B cell (primary cell): Measurements from ENCODE around the gene STYK1. TPM values are rescaled to one million over a fixed set of nuclear protein-coding genes. Genes with fewer than 3 reads are reported as not detected.
"Not testable (repeated sequence)": the region's sequence is repeated elsewhere in the genome, so short reads cannot be mapped to it uniquely, and the experiment has no call there.

Experiments
- ATAC-seq: fragments of 200-7000 bp; cut with Tn5 transposase; one replicate; pipeline ENCODE4 v1.10.0; 2021; ENCODE audit warnings: low read depth, mild to moderate bottlenecking, moderate number of reproducible peaks, moderate library complexity
- CTCF ChIA-PET: fragments of 350-600 bp; sonication (Branson Sonifier 250); formaldehyde crosslinking; loops from one replicate; lab custom pipeline; 2021; ENCODE audit warnings: antibody characterized with exemption, inconsistent platforms; lab: Charles Lee
- POLR2A ChIA-PET: fragments of 350-600 bp; sonication (Branson Sonifier 250); formaldehyde crosslinking; loops from one replicate; lab custom pipeline; 2021; ENCODE audit warnings: antibody characterized with exemption; lab: Charles Lee
- DNase-seq: peaks from one replicate; pipeline ENCODE4 v3.0.0; 2013
- H2AFZ ChIP-seq: 2 replicates; pipeline ENCODE4 v1.6.1; 2012; ENCODE audit warnings: mild to moderate bottlenecking, low read depth, low read length; ENCODE audit not compliant: insufficient read depth, poor library complexity, severe bottlenecking
- H3K27ac ChIP-seq, 2 donors: 1 replicate in 1 of 2; 2 replicates in 1 of 2; pipeline ENCODE4 v1.5.1; 2012 to 2013; ENCODE audit warnings: low read length in 2 of 2, mild to moderate bottlenecking in 2 of 2, moderate library complexity in 1 of 2
- H3K27me3 ChIP-seq, 4 experiments: fragments of 200-600 bp in 1 of 4; sonication (generic) in 1 of 4; replicated peaks in 1 of 4; 1 replicate in 2 of 4; 2 replicates in 2 of 4; pipeline versions ENCODE4 v1.6.1 to v1.7.0; 2013 to 2016; ENCODE audit warnings: low read length in 3 of 4, mild to moderate bottlenecking in 2 of 4, mixed read lengths in 1 of 4, moderate library complexity in 1 of 4; ENCODE audit not compliant: insufficient read depth in 4 of 4, control insufficient read depth in 3 of 4; ENCODE audit errors: control extremely low read depth in 1 of 4
- H3K36me3 ChIP-seq, 2 experiments: replicated peaks in 1 of 2; 1 replicate in 1 of 2; 2 replicates in 1 of 2; pipeline versions ENCODE4 v1.6.1 to v1.7.1; 2013; ENCODE audit warnings: low read length in 1 of 2; ENCODE audit not compliant: insufficient read depth in 2 of 2, control insufficient read depth in 1 of 2; ENCODE audit errors: control extremely low read depth in 1 of 2, extremely low read depth in 1 of 2
- H3K4me1 ChIP-seq, 2 donors: fragments of 200-600 bp in 1 of 2; sonication (generic) in 1 of 2; 1 replicate in 1 of 2; 2 replicates in 1 of 2; pipeline versions ENCODE4 v1.5.1 to v1.6.1; 2013 to 2017; ENCODE audit warnings: low read length in 2 of 2; ENCODE audit not compliant: control insufficient read depth in 2 of 2, insufficient read depth in 2 of 2
- H3K4me2 ChIP-seq: replicated peaks from 2 replicates; pipeline ENCODE3; 2012; ENCODE audit warnings: mild to moderate bottlenecking, low read depth, low read length; ENCODE audit not compliant: poor library complexity, severe bottlenecking
- H3K4me3 ChIP-seq, 5 experiments: fragments of 200-600 bp in 1 of 5; sonication (generic) in 1 of 5; 1 replicate in 3 of 5; 2 replicates in 2 of 5; pipeline versions ENCODE4 v1.5.1 to v1.7.0; 2011 to 2016; ENCODE audit warnings: low read length in 4 of 5, mild to moderate bottlenecking in 4 of 5, low read depth in 2 of 5, control low read depth in 1 of 5, moderate library complexity in 1 of 5; ENCODE audit not compliant: insufficient read depth in 1 of 5; ENCODE audit errors: control extremely low read depth in 1 of 5, extremely low read depth in 1 of 5
- H3K79me2 ChIP-seq: fragments of 200-600 bp; sonication (generic); one replicate; pipeline ENCODE4 v1.6.0; 2016; ENCODE audit warnings: low read length; ENCODE audit not compliant: control insufficient read depth, insufficient read depth
- H3K9ac ChIP-seq: fragments of 200-600 bp; sonication (generic); 2 replicates; pipeline ENCODE4 v1.6.1; 2017; ENCODE audit warnings: mild to moderate bottlenecking, low read length, moderate library complexity
- H3K9me3 ChIP-seq, 3 donors: one replicate each; pipeline versions ENCODE4 v1.6.1 to v1.7.1; 2013; ENCODE audit warnings: low read length in 2 of 3; ENCODE audit not compliant: control insufficient read depth in 2 of 3, insufficient read depth in 1 of 3; ENCODE audit errors: control extremely low read depth in 1 of 3
- H4K20me1 ChIP-seq: 2 replicates; pipeline ENCODE4 v1.6.0; 2012; ENCODE audit warnings: mild to moderate bottlenecking, low read length; ENCODE audit not compliant: insufficient read depth, control insufficient read depth, poor library complexity, severe bottlenecking
- H3K27ac Mint-ChIP-seq: one replicate; pipeline ENCODE4 v1.8.0; 2021; ENCODE audit warnings: mixed read lengths
- H3K27me3 Mint-ChIP-seq: one replicate; pipeline ENCODE4 v1.8.0; 2021; ENCODE audit warnings: mixed read lengths
- H3K4me1 Mint-ChIP-seq: one replicate; pipeline ENCODE4 v1.8.0; 2021; ENCODE audit warnings: mixed read lengths
- H3K4me3 Mint-ChIP-seq: one replicate; pipeline ENCODE4 v1.8.0; 2021; ENCODE audit warnings: mixed read lengths
- H3K9me3 Mint-ChIP-seq: one replicate; pipeline ENCODE4 v1.8.0; 2022; ENCODE audit warnings: mixed read lengths; ENCODE audit not compliant: insufficient read depth
- EZH2 ChIP-seq: IDR thresholded peaks from 2 replicates; pipeline ENCODE4 v1.6.1; 2012; ENCODE audit warnings: borderline replicate concordance, low read depth, mild to moderate bottlenecking, moderate library complexity, low read length; ENCODE audit not compliant: insufficient read depth, poor library complexity, severe bottlenecking
- WGBS: methylation state at CpG from one replicate; pipeline ENCODE4 v1.1.5; 2013; ENCODE audit warnings: missing lambda C conversion rate; ENCODE audit not compliant: insufficient coverage; 5-methylcytosine and 5-hydroxymethylcytosine counted together
- intact Hi-C: fragments of 100-400 bp; cut with micrococcal nuclease; formaldehyde crosslinking; loops from one replicate; pipeline ENCODE4 v1.10.0; 2022
- polyA plus RNA-seq: library from polyadenylated mRNA; depleted of rRNA; stranded (reverse); fragments of >200 nt; gene quantifications from 2 replicates; pipeline ENCODE4 v1.2.3, GENCODE V29; 2012
- total RNA-seq, 2 donors: library from RNA; stranded (reverse); fragments of 120-200 nt in 1 of 2; gene quantifications; 1 replicate in 1 of 2; 2 replicates in 1 of 2; pipeline versions ENCODE4 v1.2.3 to v1.2.4, GENCODE V29; 2013 to 2022
- TF ChIP-seq, protein P1 (sequence below): fragments of 200-600 bp; IDR thresholded peaks from one replicate; pipeline ENCODE4 v1.8.0; 2022; ENCODE audit warnings: antibody characterized with exemption, mild to moderate bottlenecking

Gene STYK1
- total and polyA plus RNA-seq, 2 donors (not counting 1 experiment from before 2014, with no cell fraction given) = not detected

DNA sequence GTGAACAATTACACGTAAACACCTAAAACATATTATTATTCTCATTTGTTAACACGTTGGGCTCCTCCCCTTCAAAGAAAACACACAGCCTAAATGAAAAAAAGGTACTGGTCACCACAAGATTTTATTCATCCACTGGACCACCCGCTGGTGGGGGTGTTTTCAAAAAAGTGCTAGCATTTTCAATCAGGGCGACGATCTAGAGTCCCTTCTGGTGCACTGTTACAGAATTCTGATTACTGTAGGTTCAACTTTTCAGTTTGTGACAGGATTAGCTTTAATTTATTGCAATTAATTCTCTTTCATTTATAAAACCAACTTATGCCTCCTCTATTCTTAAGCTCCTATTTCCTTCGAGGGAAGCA, 60.9 kb downstream of the STYK1 start:
- Mint-ChIP-seq H3K4me3 (peak overlapping the region; percentile 99), H3K27ac (peak overlapping the region; percentile 100), H3K4me1 (peaks cover 23% of the 10 kb centered on the region), H3K9me3 (no peaks in the 10 kb centered on the region), H3K27me3 (peaks cover 7% of the 10 kb centered on the region)
- peaks cover 18% of the 10 kb centered on the region for H3K79me2 ChIP-seq
- H3K9ac ChIP-seq = peak overlapping the region; percentile 97
- ATAC-seq = peak; percentile 2
- no peak for TF ChIP-seq EZH2
- TF ChIP-seq, protein P1, sequence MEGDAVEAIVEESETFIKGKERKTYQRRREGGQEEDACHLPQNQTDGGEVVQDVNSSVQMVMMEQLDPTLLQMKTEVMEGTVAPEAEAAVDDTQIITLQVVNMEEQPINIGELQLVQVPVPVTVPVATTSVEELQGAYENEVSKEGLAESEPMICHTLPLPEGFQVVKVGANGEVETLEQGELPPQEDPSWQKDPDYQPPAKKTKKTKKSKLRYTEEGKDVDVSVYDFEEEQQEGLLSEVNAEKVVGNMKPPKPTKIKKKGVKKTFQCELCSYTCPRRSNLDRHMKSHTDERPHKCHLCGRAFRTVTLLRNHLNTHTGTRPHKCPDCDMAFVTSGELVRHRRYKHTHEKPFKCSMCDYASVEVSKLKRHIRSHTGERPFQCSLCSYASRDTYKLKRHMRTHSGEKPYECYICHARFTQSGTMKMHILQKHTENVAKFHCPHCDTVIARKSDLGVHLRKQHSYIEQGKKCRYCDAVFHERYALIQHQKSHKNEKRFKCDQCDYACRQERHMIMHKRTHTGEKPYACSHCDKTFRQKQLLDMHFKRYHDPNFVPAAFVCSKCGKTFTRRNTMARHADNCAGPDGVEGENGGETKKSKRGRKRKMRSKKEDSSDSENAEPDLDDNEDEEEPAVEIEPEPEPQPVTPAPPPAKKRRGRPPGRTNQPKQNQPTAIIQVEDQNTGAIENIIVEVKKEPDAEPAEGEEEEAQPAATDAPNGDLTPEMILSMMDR = no peak
- peaks cover 11 to 19% of the 10 kb centered on the region in 2 donors for H3K4me1 ChIP-seq
- WGBS = 0% methylated on average over 2 of the region's 6 CpGs
- CTCF ChIA-PET = interaction anchor here (1.0 kb wide), 1 partner anchor 12 kb away, joined by 3 read pairs; no protein-coding TSS in a partner anchor
- POLR2A ChIA-PET = interaction anchor here (0.6 to 1.3 kb wide), 3 partner anchors 246 to 1918 kb away, joined by 3 to 9 read pairs (median 3); no protein-coding TSS in a partner anchor
- H4K20me1 ChIP-seq = no peaks in the 10 kb centered on the region
- no peak for DNase-seq
- intact Hi-C loops = loop anchor here (1.0 to 5.0 kb wide), 8 partner anchors 59 to 1744 kb away; partner anchors contain the start of genes BORCS5, CLEC2B, GABARAPL1 and SMIM10L1
- H3K4me3 ChIP-seq = peak overlapping the region; percentile 71 to 99 (median 88)
- peak overlapping the region; percentile 92 for H2AFZ ChIP-seq
- peak overlapping the region; percentile 85 to 96 for H3K27ac ChIP-seq
- H3K36me3 ChIP-seq = peaks cover 0 to 18% of the 10 kb centered on the region in 2 experiments
- no peaks in the 10 kb centered on the region for H3K27me3 ChIP-seq
- H3K9me3 ChIP-seq = no peaks in the 10 kb centered on the region
- H3K4me2 ChIP-seq = peak overlapping the region; percentile 81

DNA sequence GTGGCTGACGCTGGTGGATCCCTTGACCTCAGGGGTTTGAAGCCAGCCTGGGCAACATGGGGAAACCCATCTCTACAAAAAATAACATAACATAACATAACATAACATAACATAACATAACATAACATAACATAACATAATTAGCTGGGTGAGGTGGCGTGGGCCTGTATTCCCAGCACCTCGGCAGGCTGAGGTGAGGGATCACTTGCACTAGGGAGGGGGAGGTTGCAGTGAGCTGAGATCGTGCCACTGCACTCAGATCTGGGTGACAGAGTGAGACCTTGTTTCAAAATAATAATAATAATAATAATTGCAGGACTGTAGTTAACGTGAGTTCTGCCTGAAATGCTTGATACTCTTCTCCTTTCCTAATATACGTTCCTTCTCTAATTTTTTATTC, 61.7 kb downstream of the STYK1 start:
- H3K9ac ChIP-seq = peak overlapping the region; percentile 97
- Mint-ChIP-seq H3K9me3 (no peaks in the 10 kb centered on the region), H3K27me3 (peaks cover 3% of the 10 kb centered on the region), H3K4me3 (peak overlapping the region; percentile 99), H3K27ac (peak overlapping the region; percentile 100), H3K4me1 (peaks cover 23% of the 10 kb centered on the region)
- peaks cover 18% of the 10 kb centered on the region for H3K79me2 ChIP-seq
- no peaks in the 10 kb centered on the region for H4K20me1 ChIP-seq
- no peak overlapping the region for H2AFZ ChIP-seq
- POLR2A ChIA-PET = interaction anchor here (0.7 kb wide), 1 partner anchor 724 kb away, joined by 8 read pairs; no protein-coding TSS in a partner anchor
- peak overlapping the region in 1 of 5 experiments; percentile 88 for H3K4me3 ChIP-seq
- intact Hi-C loops = loop anchor here (5.0 kb wide), 3 partner anchors 60 to 745 kb away; partner anchors contain the start of genes CLEC2B and STYK1
- peaks cover 11 to 19% of the 10 kb centered on the region in 2 donors for H3K4me1 ChIP-seq
- WGBS = no CpG with 5 or more reads among the region's 6 CpGs
- H3K27me3 ChIP-seq = no peaks in the 10 kb centered on the region
- H3K36me3 ChIP-seq = peaks cover 0 to 24% of the 10 kb centered on the region in 2 experiments
- no peak overlapping the region for H3K27ac ChIP-seq
- peak overlapping the region; percentile 81 for H3K4me2 ChIP-seq
- ATAC-seq (no peak), DNase-seq (no peak)
- no peaks in the 10 kb centered on the region for H3K9me3 ChIP-seq
- CTCF ChIA-PET = no interaction called here
- TF ChIP-seq, protein P1 = no peak
- no peak for TF ChIP-seq EZH2

DNA sequence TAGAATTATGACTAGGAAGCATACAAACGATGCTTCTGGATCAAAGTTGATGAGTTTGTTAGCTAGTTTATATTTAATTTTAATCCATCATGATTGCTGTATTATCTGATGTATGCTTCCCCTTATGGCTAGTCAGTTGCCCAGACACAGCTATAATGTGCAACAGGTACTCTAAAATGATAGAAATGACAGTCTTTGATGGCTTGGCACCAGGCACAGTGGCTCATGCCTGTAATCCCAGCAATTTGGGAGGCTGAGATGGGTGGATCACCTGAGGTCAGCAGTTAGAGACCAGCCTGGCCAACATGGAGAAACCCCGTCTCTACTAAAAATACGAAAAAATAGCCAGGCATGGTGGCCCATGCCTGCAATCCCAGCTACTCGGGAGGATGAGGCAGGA, 62.6 kb downstream of the STYK1 start:
- intact Hi-C loops = loop anchor here (5.0 kb wide), 3 partner anchors 61 to 744 kb away; partner anchors contain the start of genes CLEC2B and STYK1
- H3K27ac ChIP-seq, ATAC-seq, H3K4me2 ChIP-seq, H3K9me3 ChIP-seq, H2AFZ ChIP-seq, CTCF ChIA-PET, POLR2A ChIA-PET, H3K4me3 ChIP-seq, H3K27me3 ChIP-seq, H3K9ac ChIP-seq, H3K27me3 Mint-ChIP-seq, H4K20me1 ChIP-seq, H3K27ac Mint-ChIP-seq, H3K4me3 Mint-ChIP-seq, H3K9me3 Mint-ChIP-seq, DNase-seq: not testable (repeated sequence)
- 100% methylated on average over 3 of the region's 4 CpGs for WGBS
- peaks cover 0 to 25% of the 10 kb centered on the region in 2 experiments for H3K36me3 ChIP-seq
- peaks cover 23% of the 10 kb centered on the region for H3K4me1 Mint-ChIP-seq
- H3K4me1 ChIP-seq = peaks cover 11 to 19% of the 10 kb centered on the region in 2 donors
- H3K79me2 ChIP-seq = peaks cover 18% of the 10 kb centered on the region
